HG03378 (cell line): ENCODE results near the gene SLC8A3.
A peak's percentile ranks its signal among the peaks of the same experiment; 100 is the strongest.

Experiments
- ATAC-seq: cut with Tn5 transposase; IDR thresholded peaks from one replicate; pipeline ENCODE4 v1.9.1; 2021; ENCODE audit warnings: mild to moderate bottlenecking, moderate library complexity; ENCODE audit not compliant: unreplicated experiment

The SLC8A3 gene

GRCh38 chr14:70177081-70177800, 11.5 kb downstream of the SLC8A3 start:
- no peak for ATAC-seq

GRCh38 chr14:70173569-70173968, 15.2 kb downstream of the SLC8A3 start:
- no peak for ATAC-seq

- ATAC-seq = no peak
These were observed 17.0 kb downstream of the SLC8A3 start for GRCh38 chr14:70171726-70172125.

GRCh38 chr14:70170976-70171375, 17.8 kb downstream of the SLC8A3 start:
- ATAC-seq = no peak

GRCh38 chr14:70168406-70168805, 20.3 kb downstream of the SLC8A3 start:
- no peak for ATAC-seq

GRCh38 chr14:70166530-70167203, 22.1 kb downstream of the SLC8A3 start:
- no peak for ATAC-seq

- ATAC-seq = no peak
These were observed 26.4 kb downstream of the SLC8A3 start for GRCh38 chr14:70162358-70162757.

- ATAC-seq = no peak
These were observed 32.2 kb downstream of the SLC8A3 start for GRCh38 chr14:70156592-70156991.

GRCh38 chr14:70152704-70153103, 36.0 kb downstream of the SLC8A3 start:
- no peak for ATAC-seq

GRCh38 chr14:70152081-70152480, 36.7 kb downstream of the SLC8A3 start:
- ATAC-seq = no peak

- no peak for ATAC-seq
These were observed 39.1 kb downstream of the SLC8A3 start for GRCh38 chr14:70149596-70150165.

GRCh38 chr14:70148911-70149595, 39.7 kb downstream of the SLC8A3 start:
- ATAC-seq = peak; percentile 51

- no peak for ATAC-seq
These were observed 40.4 kb downstream of the SLC8A3 start for GRCh38 chr14:70148351-70148750.

GRCh38 chr14:70144046-70144445, 44.7 kb downstream of the SLC8A3 start:
- no peak for ATAC-seq

GRCh38 chr14:70143306-70143705, 45.4 kb downstream of the SLC8A3 start:
- no peak for ATAC-seq

GRCh38 chr14:70140614-70141013, 48.1 kb downstream of the SLC8A3 start:
- ATAC-seq = no peak

GRCh38 chr14:70139384-70139783, 49.4 kb downstream of the SLC8A3 start:
- no peak for ATAC-seq

GRCh38 chr14:70137788-70138187, 51.0 kb downstream of the SLC8A3 start:
- ATAC-seq = no peak

GRCh38 chr14:70133461-70133860, 55.3 kb downstream of the SLC8A3 start:
- no peak for ATAC-seq

- ATAC-seq = no peak
These were observed 58.3 kb downstream of the SLC8A3 start for GRCh38 chr14:70130482-70130881.

GRCh38 chr14:70127186-70127585, 61.6 kb downstream of the SLC8A3 start:
- no peak for ATAC-seq

GRCh38 chr14:70123796-70124195, 65.0 kb downstream of the SLC8A3 start:
- ATAC-seq = no peak
